Measurements from ENCODE around the gene OR1S2.

DNA sequence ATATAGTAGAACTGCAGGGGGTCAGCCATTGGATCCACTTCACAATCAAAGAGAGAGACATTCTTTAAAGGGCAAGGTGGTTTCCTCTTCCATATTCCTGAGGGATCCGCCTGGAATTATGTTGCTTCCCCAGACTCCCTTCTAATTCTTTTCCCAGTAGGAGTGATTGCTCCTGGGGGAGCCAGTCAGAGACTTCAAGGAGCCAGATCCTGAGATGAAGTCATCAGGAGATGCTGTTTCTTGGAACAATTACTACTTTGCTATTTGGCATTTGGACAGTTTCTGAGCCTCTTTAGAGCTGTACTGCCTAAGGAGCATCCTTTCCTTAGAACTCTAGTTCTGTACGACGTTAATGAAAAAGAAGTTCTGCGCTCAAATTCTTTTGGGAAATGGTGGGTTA is 17.0 kb downstream of the OR1S2 start:
- TF ChIP-seq, protein P1, sequence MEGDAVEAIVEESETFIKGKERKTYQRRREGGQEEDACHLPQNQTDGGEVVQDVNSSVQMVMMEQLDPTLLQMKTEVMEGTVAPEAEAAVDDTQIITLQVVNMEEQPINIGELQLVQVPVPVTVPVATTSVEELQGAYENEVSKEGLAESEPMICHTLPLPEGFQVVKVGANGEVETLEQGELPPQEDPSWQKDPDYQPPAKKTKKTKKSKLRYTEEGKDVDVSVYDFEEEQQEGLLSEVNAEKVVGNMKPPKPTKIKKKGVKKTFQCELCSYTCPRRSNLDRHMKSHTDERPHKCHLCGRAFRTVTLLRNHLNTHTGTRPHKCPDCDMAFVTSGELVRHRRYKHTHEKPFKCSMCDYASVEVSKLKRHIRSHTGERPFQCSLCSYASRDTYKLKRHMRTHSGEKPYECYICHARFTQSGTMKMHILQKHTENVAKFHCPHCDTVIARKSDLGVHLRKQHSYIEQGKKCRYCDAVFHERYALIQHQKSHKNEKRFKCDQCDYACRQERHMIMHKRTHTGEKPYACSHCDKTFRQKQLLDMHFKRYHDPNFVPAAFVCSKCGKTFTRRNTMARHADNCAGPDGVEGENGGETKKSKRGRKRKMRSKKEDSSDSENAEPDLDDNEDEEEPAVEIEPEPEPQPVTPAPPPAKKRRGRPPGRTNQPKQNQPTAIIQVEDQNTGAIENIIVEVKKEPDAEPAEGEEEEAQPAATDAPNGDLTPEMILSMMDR (conservative IDR thresholded peaks at IDR 0.05; ENCODE audit: low read depth, low read length): no peak
- TF ChIP-seq EZH2 (IDR thresholded peaks at IDR 0.05; ENCODE audit: borderline replicate concordance, low read depth, low read length, poor library complexity, severe bottlenecking): no peak
